AG10803 (cell line): ENCODE data around the gene HOXB1.
A peak's percentile ranks its signal among the peaks of the same experiment; 100 is the strongest.

Experiments
- DNase-seq: peaks from one replicate; pipeline ENCODE4 v3.0.0; 2010; ENCODE audit warnings: low read depth
- H3K4me3 ChIP-seq: 2 replicates; pipeline ENCODE4 v1.5.1; 2011; ENCODE audit warnings: mild to moderate bottlenecking, low read length, control low read depth
- TF ChIP-seq, protein P1 (sequence below): conservative IDR thresholded peaks from 2 replicates; pipeline ENCODE4 v1.5.1; 2011; ENCODE audit warnings: mild to moderate bottlenecking, low read length, control low read depth, inconsistent platforms

HOXB1 gene

DNA sequence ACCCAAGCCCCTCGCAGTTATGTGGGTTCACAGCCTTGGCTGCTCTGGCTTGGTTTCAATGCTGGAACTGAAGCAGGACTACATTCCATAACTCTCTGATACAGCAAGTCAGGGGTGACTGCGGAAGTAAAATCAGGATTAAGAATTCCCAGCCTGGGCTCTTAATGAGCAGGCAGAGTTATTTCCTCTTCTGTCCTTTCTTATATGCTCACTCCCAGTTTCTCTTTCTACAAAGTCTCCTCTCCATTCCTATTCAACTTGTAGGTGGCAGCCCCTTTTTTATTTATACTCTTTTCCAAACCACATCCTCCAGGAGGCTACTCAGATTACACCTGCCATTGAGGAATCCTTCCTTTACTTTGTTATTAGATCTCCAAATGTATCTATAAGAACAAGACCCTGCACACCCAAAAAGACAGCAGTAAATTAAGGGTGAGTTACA, 40.3 kb downstream of the HOXB1 start:
- DNase-seq = no peak
- TF ChIP-seq, protein P1, sequence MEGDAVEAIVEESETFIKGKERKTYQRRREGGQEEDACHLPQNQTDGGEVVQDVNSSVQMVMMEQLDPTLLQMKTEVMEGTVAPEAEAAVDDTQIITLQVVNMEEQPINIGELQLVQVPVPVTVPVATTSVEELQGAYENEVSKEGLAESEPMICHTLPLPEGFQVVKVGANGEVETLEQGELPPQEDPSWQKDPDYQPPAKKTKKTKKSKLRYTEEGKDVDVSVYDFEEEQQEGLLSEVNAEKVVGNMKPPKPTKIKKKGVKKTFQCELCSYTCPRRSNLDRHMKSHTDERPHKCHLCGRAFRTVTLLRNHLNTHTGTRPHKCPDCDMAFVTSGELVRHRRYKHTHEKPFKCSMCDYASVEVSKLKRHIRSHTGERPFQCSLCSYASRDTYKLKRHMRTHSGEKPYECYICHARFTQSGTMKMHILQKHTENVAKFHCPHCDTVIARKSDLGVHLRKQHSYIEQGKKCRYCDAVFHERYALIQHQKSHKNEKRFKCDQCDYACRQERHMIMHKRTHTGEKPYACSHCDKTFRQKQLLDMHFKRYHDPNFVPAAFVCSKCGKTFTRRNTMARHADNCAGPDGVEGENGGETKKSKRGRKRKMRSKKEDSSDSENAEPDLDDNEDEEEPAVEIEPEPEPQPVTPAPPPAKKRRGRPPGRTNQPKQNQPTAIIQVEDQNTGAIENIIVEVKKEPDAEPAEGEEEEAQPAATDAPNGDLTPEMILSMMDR = no peak
- H3K4me3 ChIP-seq = no peak overlapping the region

DNA sequence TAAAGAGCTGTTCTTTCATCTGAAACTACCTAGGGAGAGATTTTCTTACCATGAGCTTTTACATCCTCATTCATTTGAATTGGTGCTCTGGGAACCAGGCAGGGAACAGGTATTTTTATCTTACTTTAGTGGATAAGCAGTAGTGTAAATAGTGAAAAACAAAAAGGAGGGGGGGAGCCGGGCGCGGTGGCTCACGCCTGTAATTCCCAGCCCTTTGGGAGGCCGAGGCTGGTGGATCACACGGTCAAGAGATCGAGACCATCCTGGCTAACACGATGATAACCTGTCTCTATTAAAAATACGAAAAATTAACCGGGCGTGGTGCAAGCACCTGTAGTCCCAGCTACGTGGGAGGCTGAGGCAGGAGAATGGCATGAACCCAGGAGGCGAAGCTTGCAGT, 41.0 kb downstream of the HOXB1 start:
- no peak for DNase-seq
- H3K4me3 ChIP-seq = no peak overlapping the region
- TF ChIP-seq, protein P1 = no peak

DNA sequence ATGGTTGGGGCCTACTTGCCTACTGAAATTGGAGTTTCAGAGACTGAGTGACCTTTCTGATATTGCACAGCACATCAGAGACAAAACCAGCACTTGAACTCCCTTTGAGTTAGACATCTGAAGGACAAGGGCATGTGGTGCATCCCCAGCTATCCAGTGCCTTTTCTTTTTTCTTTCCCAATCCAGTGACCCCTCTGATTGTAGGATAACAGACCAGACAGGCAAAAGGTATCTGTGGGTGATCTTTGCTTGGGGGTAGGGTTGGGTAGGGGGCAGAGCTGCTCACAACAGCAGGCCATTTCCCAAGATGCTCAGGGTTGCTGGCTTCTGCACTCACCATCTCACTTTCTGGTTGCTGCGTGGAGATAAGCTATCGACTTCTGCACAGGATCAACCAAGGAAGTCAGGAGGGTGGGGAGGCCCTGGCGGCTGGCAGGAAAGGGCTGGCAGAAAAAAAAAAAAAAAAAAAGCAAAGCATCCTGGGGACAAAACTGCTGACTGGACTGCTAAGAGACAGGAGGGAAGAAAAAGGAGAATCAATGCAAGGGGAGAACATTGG, 42.2 kb downstream of the HOXB1 start:
- TF ChIP-seq, protein P1 = no peak
- no peak for DNase-seq
- H3K4me3 ChIP-seq = no peak overlapping the region

DNA sequence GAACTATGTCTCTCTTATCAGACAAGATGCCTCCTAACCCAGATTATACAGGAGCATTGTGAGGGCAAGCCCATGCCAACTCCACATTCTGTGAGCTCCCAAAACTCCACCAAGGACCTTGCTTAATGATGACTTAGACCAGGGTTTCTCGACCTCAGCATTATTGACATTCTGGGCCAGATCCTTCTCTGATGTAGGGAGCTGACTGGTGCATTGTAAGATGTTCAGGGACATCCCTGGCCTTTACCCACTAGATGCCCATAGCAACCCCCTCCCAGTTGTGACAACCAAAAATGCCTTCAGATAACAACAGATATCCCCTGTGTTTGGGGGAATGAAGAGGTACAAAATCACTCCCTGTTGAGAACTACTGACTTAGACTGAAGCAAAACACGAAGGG, 43.6 kb downstream of the HOXB1 start:
- TF ChIP-seq, protein P1 = no peak
- no peak for DNase-seq
- H3K4me3 ChIP-seq = no peak overlapping the region

DNA sequence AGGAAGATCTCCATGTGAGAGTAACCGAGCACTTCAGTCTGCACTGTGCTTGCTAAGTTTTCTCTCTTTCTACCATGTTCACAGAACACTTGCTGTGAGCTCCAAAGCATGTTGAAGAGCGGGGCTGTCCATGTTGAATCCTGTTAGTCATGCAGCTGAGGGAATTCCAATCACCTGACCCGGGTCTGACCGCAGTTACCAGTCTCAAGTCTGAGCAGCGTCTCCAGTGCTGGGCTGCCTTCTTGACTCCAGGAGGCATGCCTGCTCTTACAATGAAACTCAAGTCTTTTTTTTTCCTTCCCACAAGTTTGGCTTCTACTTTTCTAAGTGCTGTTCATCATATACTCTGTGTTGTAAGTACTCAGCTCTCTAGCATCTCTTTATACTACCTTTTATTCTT, 44.3 kb downstream of the HOXB1 start:
- H3K4me3 ChIP-seq = no peak overlapping the region
- TF ChIP-seq, protein P1 = peak; percentile 68
- peak; percentile 99 for DNase-seq

DNA sequence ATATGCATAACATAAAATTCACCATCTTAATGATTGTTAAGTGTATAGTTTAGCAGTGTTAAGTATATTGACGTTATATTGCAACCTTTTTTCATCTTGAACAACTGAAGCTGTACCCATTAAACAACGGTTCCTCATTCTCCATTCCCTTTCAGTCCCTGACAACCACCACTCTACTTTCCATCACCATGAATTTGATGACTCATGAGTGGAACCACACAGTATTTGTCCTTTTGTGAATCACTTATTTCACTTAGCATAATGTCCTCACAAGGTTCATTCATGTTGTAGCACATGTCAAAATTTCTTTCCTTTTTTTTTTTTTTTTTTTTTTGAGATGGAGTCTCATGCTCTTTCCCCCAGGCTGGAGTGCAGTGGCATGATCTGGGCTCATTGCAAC, 46.0 kb downstream of the HOXB1 start:
- TF ChIP-seq, protein P1 = no peak
- DNase-seq = peak; percentile 69

DNA sequence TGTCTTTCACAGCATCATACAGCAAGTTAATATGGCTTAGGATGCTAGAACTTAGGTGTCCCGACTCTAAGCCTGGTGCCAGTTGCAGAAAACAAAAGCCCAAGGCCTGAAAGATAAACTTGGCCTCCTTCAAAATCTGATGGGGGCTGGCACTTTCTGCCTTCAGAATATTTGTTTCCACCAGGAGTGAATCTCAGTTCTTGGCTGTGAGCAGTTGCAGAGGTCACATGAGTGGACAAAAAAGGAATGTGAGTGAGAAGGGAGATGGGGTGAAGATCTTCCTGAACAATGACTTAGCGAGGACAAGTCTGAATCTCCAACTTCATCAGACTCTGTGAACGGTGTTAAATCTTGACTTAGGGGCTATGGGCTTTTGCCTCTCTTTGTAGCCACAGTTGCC, 46.6 kb downstream of the HOXB1 start:
- DNase-seq = peak; percentile 64
- no peak overlapping the region for H3K4me3 ChIP-seq
- TF ChIP-seq, protein P1 = no peak

More for the DNA sequence above, 46.0 kb downstream of the HOXB1 start:
- no peak overlapping the region for H3K4me3 ChIP-seq
